ENCODE data around the gene ACYP1.

The ACYP1 gene

DNA sequence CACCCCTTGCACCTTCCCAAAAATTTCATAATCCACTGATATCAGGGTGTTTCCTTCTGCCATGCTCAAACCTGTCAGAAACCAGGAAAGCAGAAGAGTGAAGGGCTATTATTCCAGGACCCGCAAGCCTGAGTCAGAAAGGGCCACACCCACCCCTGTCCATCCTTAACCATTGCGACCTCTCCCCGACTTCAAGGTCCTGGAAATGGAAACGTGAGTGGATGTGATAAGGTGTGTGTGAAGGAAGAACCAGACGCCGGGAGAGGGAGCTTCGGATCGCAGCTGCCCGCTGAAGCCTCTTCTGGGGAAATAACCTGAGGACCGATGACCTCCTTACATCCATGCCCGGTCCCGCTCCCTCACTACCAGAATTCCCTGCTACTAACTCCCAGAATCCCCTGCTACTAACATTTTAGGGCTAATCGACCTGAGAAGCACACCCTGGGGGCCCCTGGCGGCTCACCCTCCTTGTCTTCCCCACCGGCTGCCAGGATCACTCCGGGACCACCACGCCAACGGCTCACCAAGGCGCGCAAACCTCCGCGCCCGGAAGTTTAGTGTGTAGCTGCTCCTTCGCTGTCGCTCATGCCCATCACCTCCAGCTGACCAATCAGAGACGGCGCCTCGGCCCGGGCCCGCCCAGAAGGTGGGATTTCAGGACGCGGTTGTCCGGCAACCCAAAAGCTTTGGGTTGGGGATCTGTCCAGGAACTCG, at the start of gene ACYP1:
Gene ACYP1 (minus strand): TSS at position 534 of the 714 bp plus-strand sequence. CDS start 471 bp downstream, at position 63.
- peak within 1 kb of the TSS; percentile 99 for H3K4me3 Mint-ChIP-seq
- peaks cover 22% of the 10 kb centered on the region for H3K36me3 Mint-ChIP-seq (ENCODE audit: low read depth)
- H3K4me1 Mint-ChIP-seq (ENCODE audit: low read depth), result peaks cover 21% of the 10 kb centered on the region
- no peaks in the 10 kb centered on the region for H3K9me3 Mint-ChIP-seq
- peak within 1 kb of the TSS; percentile 94 for H3K27ac Mint-ChIP-seq
- no peaks in the 10 kb centered on the region for H3K27me3 Mint-ChIP-seq (ENCODE audit: low read depth)

DNA sequence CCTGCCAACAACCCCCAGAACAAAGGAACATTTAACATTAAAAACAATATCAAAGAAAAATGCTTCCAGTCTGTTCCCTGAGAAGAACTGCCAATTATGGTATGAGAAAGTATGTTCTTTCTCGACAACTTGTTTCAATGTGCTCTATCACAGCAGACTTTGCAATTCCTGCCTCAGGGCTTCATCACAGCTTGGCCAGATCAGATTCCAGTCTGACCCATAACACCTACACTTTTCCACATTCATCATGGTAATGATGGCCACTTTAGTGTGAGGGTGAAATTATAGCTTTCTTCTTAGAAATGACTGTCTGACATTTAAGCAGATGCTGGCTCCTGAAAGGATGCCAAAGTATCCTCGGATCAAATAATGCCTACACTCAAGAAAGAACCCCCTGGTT, 46.1 kb upstream of the ACYP1 start:
- Mint-ChIP-seq H3K4me3 (no peak overlapping the region), H3K27me3 (ENCODE audit: low read depth) (no peaks in the 10 kb centered on the region), H3K9me3 (no peaks in the 10 kb centered on the region), H3K4me1 (ENCODE audit: low read depth) (peaks cover 13% of the 10 kb centered on the region), H3K27ac (no peak overlapping the region), H3K36me3 (ENCODE audit: low read depth) (peaks cover 57% of the 10 kb centered on the region)

DNA sequence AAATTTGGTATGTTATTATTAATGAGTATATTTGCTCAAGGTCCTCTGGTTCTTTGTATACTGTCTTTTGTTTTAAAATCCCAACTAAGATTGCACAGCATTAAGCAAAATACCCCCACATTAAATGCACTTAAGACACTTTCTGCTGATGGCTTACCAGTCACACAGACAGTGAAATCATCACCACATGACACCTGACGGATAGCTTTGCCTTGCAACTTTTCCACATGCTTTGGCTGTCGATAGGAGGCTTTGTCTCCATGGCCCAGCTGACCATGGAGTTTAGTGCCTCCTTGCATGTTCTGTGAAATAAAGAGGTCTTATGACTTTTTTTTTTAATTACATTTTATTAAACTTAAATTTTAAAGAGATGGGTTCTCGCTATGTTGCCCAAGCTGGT, 43.4 kb upstream of the ACYP1 start:
- H3K36me3 Mint-ChIP-seq (ENCODE audit: low read depth), result peaks cover 55% of the 10 kb centered on the region
- H3K4me1 Mint-ChIP-seq (ENCODE audit: low read depth), result no peaks in the 10 kb centered on the region
- no peaks in the 10 kb centered on the region for H3K9me3 Mint-ChIP-seq
- no peak overlapping the region for H3K27ac Mint-ChIP-seq
- H3K27me3 Mint-ChIP-seq (ENCODE audit: low read depth), result no peaks in the 10 kb centered on the region
- H3K4me3 Mint-ChIP-seq, result no peak overlapping the region

DNA sequence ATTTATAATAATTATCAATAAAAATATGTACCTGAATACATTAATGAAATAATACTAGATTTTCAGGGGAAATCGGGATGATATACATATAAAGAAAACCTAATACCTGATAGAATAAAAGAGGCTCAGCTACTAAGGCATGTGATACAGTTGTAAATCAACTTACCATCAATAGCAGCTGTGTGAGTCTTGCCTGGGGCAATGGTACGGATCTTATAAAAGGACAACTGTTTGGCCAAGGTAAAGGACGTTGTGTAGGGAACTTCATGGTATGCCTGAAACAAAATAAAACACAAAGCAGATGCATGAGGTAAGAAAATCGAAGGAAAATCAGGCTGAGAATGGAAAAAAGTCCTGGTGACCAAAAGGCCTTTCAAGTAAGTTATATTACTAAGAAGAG, 37.7 kb upstream of the ACYP1 start:
- Mint-ChIP-seq H3K27ac (no peak overlapping the region), H3K4me1 (ENCODE audit: low read depth) (peaks cover 2% of the 10 kb centered on the region), H3K36me3 (ENCODE audit: low read depth) (peaks cover 43% of the 10 kb centered on the region), H3K4me3 (no peak overlapping the region), H3K9me3 (no peaks in the 10 kb centered on the region), H3K27me3 (ENCODE audit: low read depth) (no peaks in the 10 kb centered on the region)

DNA sequence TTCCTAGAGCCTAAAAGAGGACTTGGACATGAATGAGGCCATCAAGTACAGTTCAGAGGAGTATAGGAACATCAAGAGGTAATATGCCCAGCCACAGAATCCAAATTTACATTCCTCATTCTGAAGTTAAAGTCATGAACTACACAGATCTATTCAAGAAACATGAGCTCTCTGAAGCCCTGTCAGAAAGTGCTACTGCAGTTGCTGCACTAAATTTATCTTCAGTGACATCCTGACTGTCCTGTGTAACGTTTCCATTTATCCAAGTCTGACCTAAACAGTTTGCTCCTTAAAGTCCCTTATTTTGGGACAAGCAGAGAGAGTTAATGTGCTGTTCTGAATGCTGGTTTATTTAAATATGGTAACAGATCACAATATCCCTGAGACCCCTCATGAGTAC, 34.9 kb upstream of the ACYP1 start:
- Mint-ChIP-seq H3K27ac (no peak overlapping the region), H3K36me3 (ENCODE audit: low read depth) (peaks cover 37% of the 10 kb centered on the region), H3K9me3 (no peaks in the 10 kb centered on the region), H3K4me3 (no peak overlapping the region), H3K27me3 (ENCODE audit: low read depth) (no peaks in the 10 kb centered on the region), H3K4me1 (ENCODE audit: low read depth) (peaks cover 2% of the 10 kb centered on the region)

DNA sequence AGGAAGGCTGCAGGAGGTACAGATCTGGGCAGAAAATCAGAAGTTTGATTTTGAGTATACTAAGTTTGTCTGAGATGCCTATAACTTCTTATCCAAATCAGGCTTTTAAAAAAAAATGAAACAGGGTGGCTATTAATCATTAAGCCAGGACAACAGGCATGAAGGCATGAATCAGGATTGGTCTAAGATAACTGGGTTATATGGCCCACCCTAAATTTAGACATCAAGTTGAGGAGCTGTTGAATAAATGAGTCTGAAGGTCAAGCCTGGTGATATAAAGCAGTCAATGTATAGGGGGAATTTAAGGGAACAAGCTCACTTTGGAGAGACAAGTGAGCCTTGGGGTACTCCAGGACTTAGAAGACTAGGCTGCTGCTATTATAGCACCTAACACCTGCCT, 34.4 kb upstream of the ACYP1 start:
- H3K27me3 Mint-ChIP-seq (ENCODE audit: low read depth), result no peaks in the 10 kb centered on the region
- peaks cover 33% of the 10 kb centered on the region for H3K36me3 Mint-ChIP-seq (ENCODE audit: low read depth)
- no peak overlapping the region for H3K27ac Mint-ChIP-seq
- peaks cover 2% of the 10 kb centered on the region for H3K4me1 Mint-ChIP-seq (ENCODE audit: low read depth)
- no peak overlapping the region for H3K4me3 Mint-ChIP-seq
- no peaks in the 10 kb centered on the region for H3K9me3 Mint-ChIP-seq

DNA sequence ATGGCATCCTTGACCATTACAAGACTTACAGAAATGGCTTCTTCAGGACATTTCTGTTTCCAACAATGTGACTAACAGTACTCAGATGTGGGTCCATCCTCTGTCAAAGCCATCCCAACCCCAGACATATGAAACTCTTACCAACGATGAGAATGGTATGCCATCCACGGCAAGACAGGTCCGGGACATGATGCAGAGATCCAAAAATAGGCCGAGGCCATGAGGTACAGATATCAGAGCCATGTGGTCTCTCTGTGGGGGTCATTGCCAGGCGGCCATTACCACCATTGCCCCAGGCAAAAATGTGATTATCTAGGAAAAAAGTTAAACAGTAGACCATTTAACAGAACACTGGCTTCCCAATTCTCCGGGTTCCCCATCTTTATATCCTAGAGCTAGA, 33.1 kb upstream of the ACYP1 start:
- Mint-ChIP-seq H3K27me3 (ENCODE audit: low read depth) (no peaks in the 10 kb centered on the region), H3K27ac (no peak overlapping the region), H3K4me1 (ENCODE audit: low read depth) (peaks cover 2% of the 10 kb centered on the region), H3K36me3 (ENCODE audit: low read depth) (peaks cover 31% of the 10 kb centered on the region), H3K4me3 (no peak overlapping the region), H3K9me3 (no peaks in the 10 kb centered on the region)

DNA sequence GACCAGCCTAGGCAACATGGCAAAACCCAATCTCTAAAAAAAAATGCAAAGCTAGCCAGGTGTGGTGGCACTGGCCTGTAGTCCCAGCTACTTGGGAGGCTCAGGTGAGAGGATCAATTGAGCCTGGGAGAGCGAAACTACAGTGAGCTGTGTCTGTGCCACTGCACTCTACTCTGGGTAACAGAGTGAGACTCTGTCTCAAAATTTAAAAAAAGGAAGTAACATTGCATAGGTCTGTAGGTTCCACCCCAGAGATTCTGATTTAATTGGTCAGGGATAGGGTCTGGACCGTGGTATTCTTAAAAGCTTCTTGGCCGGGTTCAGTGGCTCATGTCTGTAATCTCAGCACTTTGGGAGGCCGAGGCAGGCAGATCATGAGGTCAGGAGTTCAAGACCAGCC, 31.9 kb upstream of the ACYP1 start:
- Mint-ChIP-seq H3K36me3 (ENCODE audit: low read depth) (peaks cover 31% of the 10 kb centered on the region), H3K9me3 (no peaks in the 10 kb centered on the region), H3K27me3 (ENCODE audit: low read depth) (no peaks in the 10 kb centered on the region), H3K4me3 (no peak overlapping the region), H3K27ac (no peak overlapping the region), H3K4me1 (ENCODE audit: low read depth) (peaks cover 2% of the 10 kb centered on the region)

DNA sequence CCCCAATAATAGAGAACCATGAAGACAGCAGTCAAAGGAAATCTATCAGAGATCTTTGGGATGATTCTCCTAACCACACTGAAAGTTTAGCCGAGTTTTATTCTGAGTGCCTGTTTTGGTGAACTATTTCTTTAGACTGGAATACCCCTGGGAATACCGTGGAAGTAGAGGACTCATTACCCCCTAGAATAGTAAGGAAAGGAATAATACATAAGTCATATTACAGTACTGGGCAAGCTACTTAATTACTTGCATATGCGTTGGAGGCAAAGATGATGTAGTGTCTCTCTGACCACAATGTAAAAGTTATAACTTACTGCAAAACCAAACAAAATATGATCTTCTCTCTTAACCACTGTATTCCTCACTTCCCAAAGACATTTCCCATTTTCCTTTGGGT, 31.1 kb upstream of the ACYP1 start:
- no peaks in the 10 kb centered on the region for H3K27me3 Mint-ChIP-seq (ENCODE audit: low read depth)
- H3K4me1 Mint-ChIP-seq (ENCODE audit: low read depth), result peaks cover 2% of the 10 kb centered on the region
- H3K27ac Mint-ChIP-seq, result no peak overlapping the region
- H3K36me3 Mint-ChIP-seq (ENCODE audit: low read depth), result peaks cover 33% of the 10 kb centered on the region
- H3K4me3 Mint-ChIP-seq, result no peak overlapping the region
- no peaks in the 10 kb centered on the region for H3K9me3 Mint-ChIP-seq

DNA sequence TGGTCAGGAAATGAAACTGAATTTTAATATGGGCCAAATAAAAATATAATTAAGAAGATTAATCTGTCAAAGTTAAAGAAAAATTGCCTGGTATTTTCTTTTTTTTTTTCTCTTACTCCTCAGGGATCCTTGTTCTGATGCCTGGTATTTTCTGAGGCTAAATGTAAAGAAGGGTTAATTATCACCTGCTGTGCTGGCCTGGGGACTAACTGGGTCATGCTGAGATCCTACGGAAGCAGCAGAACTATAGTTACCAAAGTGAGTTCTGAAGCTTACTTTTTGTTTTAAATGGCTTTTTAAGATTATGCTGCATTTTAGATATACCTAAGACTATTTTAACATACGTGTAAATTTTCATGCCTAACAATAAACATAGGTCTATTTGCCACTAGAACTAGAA, 28.9 kb upstream of the ACYP1 start:
- no peaks in the 10 kb centered on the region for H3K4me1 Mint-ChIP-seq (ENCODE audit: low read depth)
- H3K27ac Mint-ChIP-seq, result no peak overlapping the region
- peaks cover 20% of the 10 kb centered on the region for H3K36me3 Mint-ChIP-seq (ENCODE audit: low read depth)
- no peak overlapping the region for H3K4me3 Mint-ChIP-seq
- H3K27me3 Mint-ChIP-seq (ENCODE audit: low read depth), result no peaks in the 10 kb centered on the region
- no peaks in the 10 kb centered on the region for H3K9me3 Mint-ChIP-seq

DNA sequence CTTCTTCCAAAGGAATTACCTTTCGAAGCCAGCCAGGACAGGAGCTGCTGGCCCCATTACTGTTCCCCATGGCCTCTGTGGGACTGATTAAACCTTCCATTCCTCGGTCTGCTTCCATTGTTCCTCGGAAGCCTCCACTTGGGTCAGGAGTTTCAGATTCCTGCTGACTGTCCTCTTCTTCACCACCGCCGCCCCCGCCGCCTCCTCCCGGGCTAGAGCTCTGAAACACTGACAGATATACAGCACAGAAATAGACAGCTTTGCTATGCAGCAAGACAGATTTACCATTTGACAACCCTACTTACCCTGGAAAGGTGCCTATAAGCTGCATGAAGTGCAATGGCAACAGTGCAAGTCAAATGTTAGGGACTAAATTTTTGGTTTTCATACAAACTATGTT, 27.4 kb upstream of the ACYP1 start:
- H3K4me3 Mint-ChIP-seq, result no peak overlapping the region
- no peaks in the 10 kb centered on the region for H3K4me1 Mint-ChIP-seq (ENCODE audit: low read depth)
- no peak overlapping the region for H3K27ac Mint-ChIP-seq
- H3K36me3 Mint-ChIP-seq (ENCODE audit: low read depth), result peaks cover 22% of the 10 kb centered on the region
- no peaks in the 10 kb centered on the region for H3K27me3 Mint-ChIP-seq (ENCODE audit: low read depth)
- H3K9me3 Mint-ChIP-seq, result no peaks in the 10 kb centered on the region

DNA sequence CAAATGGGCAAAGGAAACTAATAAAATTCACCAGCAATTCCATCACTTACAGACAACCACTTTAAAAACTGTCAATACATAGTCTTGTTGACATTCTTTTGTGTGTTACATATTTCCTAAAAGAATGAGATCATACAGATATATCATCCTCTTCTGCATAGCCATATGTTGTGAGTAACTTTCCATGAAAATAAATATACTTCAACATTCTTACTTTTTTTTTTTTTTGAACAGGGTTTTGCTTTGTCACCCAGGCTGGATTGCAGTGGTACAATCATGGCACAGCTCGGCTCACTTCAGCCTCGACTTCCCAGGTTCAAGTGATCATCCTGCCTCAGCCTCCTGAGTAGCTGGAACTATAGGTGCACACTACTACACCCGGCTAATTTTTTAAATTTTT, 26.5 kb upstream of the ACYP1 start:
- no peaks in the 10 kb centered on the region for H3K4me1 Mint-ChIP-seq (ENCODE audit: low read depth)

DNA sequence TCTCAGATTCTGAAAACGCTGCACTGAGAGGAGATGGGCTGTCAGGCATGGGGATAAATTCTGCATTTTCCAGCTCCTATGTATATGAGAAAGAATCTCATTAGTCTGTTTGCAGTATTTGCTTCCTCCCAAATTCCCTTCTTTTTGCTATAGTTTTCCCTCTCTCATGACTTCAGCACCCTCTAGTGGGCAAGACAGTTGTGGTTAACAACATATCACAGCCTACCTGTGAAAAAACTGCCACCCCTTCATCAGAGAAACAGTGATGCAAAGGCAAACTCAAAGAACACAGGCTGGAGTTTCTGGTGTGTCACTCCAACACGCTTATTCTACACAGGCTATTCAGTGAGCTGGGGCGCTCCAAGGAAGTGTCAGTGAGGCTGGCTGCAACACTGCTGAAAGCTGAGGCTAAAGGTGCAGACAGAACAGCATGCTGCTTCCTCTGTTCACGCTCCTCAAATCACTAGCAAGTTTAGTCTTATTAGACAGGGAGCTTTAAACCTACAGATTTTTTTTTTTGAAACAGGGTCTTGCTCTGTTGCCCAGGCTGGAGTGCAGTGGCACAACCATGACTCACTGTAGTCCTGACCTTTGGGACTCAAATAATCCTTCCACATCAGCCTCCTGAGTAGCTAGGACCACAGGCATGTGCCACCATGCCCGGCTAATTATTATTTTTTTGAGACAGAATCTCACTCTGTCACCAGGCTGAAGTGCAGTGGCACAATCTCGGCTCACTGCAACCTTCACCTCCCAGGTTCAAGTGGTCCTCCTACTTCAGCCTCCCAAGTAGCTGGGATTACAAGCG, 24.9 kb upstream of the ACYP1 start:
- peaks cover 31% of the 10 kb centered on the region for H3K36me3 Mint-ChIP-seq (ENCODE audit: low read depth)

More for the DNA sequence above, 26.5 kb upstream of the ACYP1 start:
- Mint-ChIP-seq H3K36me3 (ENCODE audit: low read depth) (peaks cover 24% of the 10 kb centered on the region), H3K4me3 (no peak overlapping the region), H3K27ac (no peak overlapping the region), H3K9me3 (no peaks in the 10 kb centered on the region), H3K27me3 (ENCODE audit: low read depth) (no peaks in the 10 kb centered on the region)

DNA sequence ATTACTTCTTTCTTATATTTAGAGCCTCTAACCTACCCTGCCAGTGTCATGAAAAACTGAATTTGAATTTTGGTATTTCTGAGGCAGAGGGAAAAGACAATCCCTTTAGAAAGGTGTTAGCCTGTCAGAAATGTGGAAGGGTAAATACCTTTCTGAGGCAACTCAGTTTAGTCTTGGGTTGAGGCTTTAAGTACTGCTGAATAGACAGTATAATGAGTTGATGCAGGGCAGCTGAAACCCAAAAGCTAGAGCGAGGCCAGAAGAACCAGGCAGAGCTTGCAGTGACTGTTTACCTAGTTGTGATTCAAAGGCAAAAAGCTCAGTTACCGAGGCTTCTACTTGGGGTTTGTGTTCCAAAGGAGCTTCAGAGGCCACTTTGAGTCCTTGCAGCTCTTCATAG, 24.3 kb upstream of the ACYP1 start:
- H3K27ac Mint-ChIP-seq, result no peak overlapping the region
- H3K27me3 Mint-ChIP-seq (ENCODE audit: low read depth), result no peaks in the 10 kb centered on the region
- H3K4me3 Mint-ChIP-seq, result no peak overlapping the region
- H3K4me1 Mint-ChIP-seq (ENCODE audit: low read depth), result no peaks in the 10 kb centered on the region
- no peaks in the 10 kb centered on the region for H3K9me3 Mint-ChIP-seq
- peaks cover 33% of the 10 kb centered on the region for H3K36me3 Mint-ChIP-seq (ENCODE audit: low read depth)

More for the DNA sequence above, 24.9 kb upstream of the ACYP1 start:
- H3K4me3 Mint-ChIP-seq, result no peak overlapping the region
- no peak overlapping the region for H3K27ac Mint-ChIP-seq
- no peaks in the 10 kb centered on the region for H3K4me1 Mint-ChIP-seq (ENCODE audit: low read depth)
- H3K9me3 Mint-ChIP-seq, result no peaks in the 10 kb centered on the region
- H3K27me3 Mint-ChIP-seq (ENCODE audit: low read depth), result no peaks in the 10 kb centered on the region

DNA sequence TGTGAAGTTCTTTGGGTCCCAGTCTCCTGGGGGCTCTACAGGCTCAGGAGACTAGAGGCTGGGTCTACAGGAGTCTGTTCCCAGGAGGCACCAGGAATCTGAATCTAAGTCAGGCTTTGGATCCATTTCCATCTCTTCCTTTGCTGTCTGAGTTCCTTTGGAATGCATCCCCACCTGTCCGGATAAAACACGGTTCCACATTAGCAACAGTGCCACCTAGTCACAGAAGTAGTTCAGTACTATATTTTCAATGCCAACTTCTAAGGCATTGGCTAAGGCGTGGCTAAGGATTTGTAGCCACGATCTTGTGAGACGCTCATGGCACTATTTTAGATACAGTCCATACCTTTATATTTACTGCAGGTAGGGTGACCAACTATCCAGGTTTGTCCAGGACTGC, 20.7 kb upstream of the ACYP1 start:
- Mint-ChIP-seq H3K4me3 (no peak overlapping the region), H3K4me1 (ENCODE audit: low read depth) (no peaks in the 10 kb centered on the region), H3K36me3 (ENCODE audit: low read depth) (peaks cover 28% of the 10 kb centered on the region), H3K27ac (no peak overlapping the region), H3K27me3 (ENCODE audit: low read depth) (no peaks in the 10 kb centered on the region), H3K9me3 (no peaks in the 10 kb centered on the region)
